ENCODE measurements around the gene SMARCB1.
A peak's percentile ranks its signal among the peaks of the same experiment; 100 is the strongest.

The SMARCB1 gene

GRCh38 chr22:23815541-23816155, 28.9 kb downstream of the SMARCB1 start:
- H3K27me3 ChIP-seq (replicated peaks in 2 of 5; ENCODE audit: control insufficient read depth in 4 of 5, insufficient read depth in 5 of 5, low read length in 4 of 5): no peaks in the 10 kb centered on the region
- H3K4me1 ChIP-seq (ENCODE audit: control extremely low read depth in 1 of 4, control insufficient read depth in 4 of 4, insufficient read depth in 4 of 4, low read length in 3 of 4): peaks cover 0 to 3% (median 0%) of the 10 kb centered on the region in 4 experiments
- H3K4me3 ChIP-seq (ENCODE audit: control insufficient read depth in 1 of 7, extremely low read depth in 1 of 7, insufficient read depth in 4 of 7, low read depth in 2 of 7, low read length in 6 of 7): no peak overlapping the region
- no peak overlapping the region for H3K27ac ChIP-seq (ENCODE audit: insufficient read depth in 1 of 2, low read depth in 1 of 2, low read length in 2 of 2, poor library complexity in 1 of 2, severe bottlenecking in 2 of 2)
- peaks cover 4 to 72% (median 37%) of the 10 kb centered on the region in 4 experiments for H3K36me3 ChIP-seq (ENCODE audit: control insufficient read depth in 4 of 4, insufficient read depth in 4 of 4, low read length in 3 of 4)
- ChIA-PET CTCF (no interaction called here), POLR2A (no interaction called here)
- no peaks in the 10 kb centered on the region for H3K9me3 ChIP-seq (ENCODE audit: control extremely low read depth in 1 of 5, control insufficient read depth in 4 of 5, insufficient read depth in 2 of 5, low read depth in 1 of 5, low read length in 4 of 5)
- no peak for DNase-seq
- 97% methylated on average over 6 of the region's 10 CpGs for WGBS (ENCODE audit: insufficient coverage)

DNA sequence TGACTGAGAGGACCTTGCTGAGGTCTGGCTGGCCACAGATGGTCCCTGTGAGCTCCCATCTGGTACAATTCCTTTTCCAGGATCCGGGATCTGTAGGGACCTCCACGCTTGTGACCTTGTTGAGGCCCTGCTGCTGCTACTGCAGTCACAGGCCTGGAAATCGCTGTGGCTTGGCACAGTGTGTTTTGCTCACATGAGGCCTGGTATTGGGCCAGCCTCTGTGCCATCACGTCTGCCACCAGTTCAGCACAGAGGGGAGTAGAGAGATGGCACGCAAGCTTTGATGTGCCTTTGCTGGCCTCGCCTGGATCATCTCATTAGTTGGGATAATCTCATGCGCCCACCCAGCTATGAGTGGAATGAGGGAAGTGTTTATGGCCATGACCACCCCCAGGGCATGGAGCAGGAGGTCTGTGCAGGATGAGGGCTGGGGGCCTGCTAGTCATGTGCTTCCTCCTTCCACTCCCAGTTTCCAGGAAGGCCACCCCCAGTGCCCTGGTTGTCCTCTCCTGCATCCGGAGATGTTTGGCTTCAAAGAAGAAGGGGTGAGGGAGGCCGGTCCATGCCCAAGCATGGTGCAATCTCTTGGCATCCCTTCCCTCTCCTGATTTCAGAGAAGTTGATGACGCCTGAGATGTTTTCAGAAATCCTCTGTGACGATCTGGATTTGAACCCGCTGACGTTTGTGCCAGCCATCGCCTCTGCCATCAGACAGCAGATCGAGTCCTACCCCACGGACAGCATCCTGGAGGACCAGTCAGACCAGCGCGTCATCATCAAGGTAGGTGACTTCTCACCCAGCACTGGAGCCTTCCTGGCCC, 29.6 kb downstream of the SMARCB1 start:
- Histone ChIP-seq H3K4me3 (ENCODE audit: control insufficient read depth in 1 of 7, extremely low read depth in 1 of 7, insufficient read depth in 4 of 7, low read depth in 2 of 7, low read length in 6 of 7) (no peak overlapping the region), H3K27ac (ENCODE audit: insufficient read depth in 1 of 2, low read depth in 1 of 2, low read length in 2 of 2, poor library complexity in 1 of 2, severe bottlenecking in 2 of 2) (no peak overlapping the region), H3K9me3 (ENCODE audit: control extremely low read depth in 1 of 5, control insufficient read depth in 4 of 5, insufficient read depth in 2 of 5, low read depth in 1 of 5, low read length in 4 of 5) (no peaks in the 10 kb centered on the region), H3K27me3 (replicated peaks in 2 of 5; ENCODE audit: control insufficient read depth in 4 of 5, insufficient read depth in 5 of 5, low read length in 4 of 5) (no peaks in the 10 kb centered on the region), H3K36me3 (ENCODE audit: control insufficient read depth in 4 of 4, insufficient read depth in 4 of 4, low read length in 3 of 4) (peaks cover 4 to 74% (median 42%) of the 10 kb centered on the region in 4 experiments), H3K4me1 (ENCODE audit: control extremely low read depth in 1 of 4, control insufficient read depth in 4 of 4, insufficient read depth in 4 of 4, low read length in 3 of 4) (peaks cover 0 to 10% (median 0%) of the 10 kb centered on the region in 4 experiments)
- CTCF ChIA-PET: no interaction called here
- DNase-seq: no peak
- 92% methylated on average over 14 of the region's 18 CpGs for WGBS (ENCODE audit: insufficient coverage)
- POLR2A ChIA-PET: no interaction called here

- WGBS (ENCODE audit: insufficient coverage): 98% methylated on average over 6 of the region's 6 CpGs
- ChIA-PET POLR2A (no interaction called here), CTCF (interaction anchor here (1.6 kb wide), 1 partner anchor 19 kb away, joined by 5 read pairs; no protein-coding TSS in a partner anchor)
- peaks cover 0 to 10% (median 0%) of the 10 kb centered on the region in 4 experiments for H3K4me1 ChIP-seq (ENCODE audit: control extremely low read depth in 1 of 4, control insufficient read depth in 4 of 4, insufficient read depth in 4 of 4, low read length in 3 of 4)
- no peaks in the 10 kb centered on the region for H3K9me3 ChIP-seq (ENCODE audit: control extremely low read depth in 1 of 5, control insufficient read depth in 4 of 5, insufficient read depth in 2 of 5, low read depth in 1 of 5, low read length in 4 of 5)
- H3K36me3 ChIP-seq (ENCODE audit: control insufficient read depth in 4 of 4, insufficient read depth in 4 of 4, low read length in 3 of 4): peaks cover 4 to 77% (median 45%) of the 10 kb centered on the region in 4 experiments
- DNase-seq: no peak
- H3K27me3 ChIP-seq (replicated peaks in 2 of 5; ENCODE audit: control insufficient read depth in 4 of 5, insufficient read depth in 5 of 5, low read length in 4 of 5): no peaks in the 10 kb centered on the region
- H3K27ac ChIP-seq (ENCODE audit: insufficient read depth in 1 of 2, low read depth in 1 of 2, low read length in 2 of 2, poor library complexity in 1 of 2, severe bottlenecking in 2 of 2): no peak overlapping the region
- no peak overlapping the region for H3K4me3 ChIP-seq (ENCODE audit: control insufficient read depth in 1 of 7, extremely low read depth in 1 of 7, insufficient read depth in 4 of 7, low read depth in 2 of 7, low read length in 6 of 7)
Measured at GRCh38 chr22:23817146-23817545, 30.4 kb downstream of the SMARCB1 start.

- H3K4me3 ChIP-seq (ENCODE audit: control insufficient read depth in 1 of 7, extremely low read depth in 1 of 7, insufficient read depth in 4 of 7, low read depth in 2 of 7, low read length in 6 of 7): no peak overlapping the region
- H3K36me3 ChIP-seq (ENCODE audit: control insufficient read depth in 4 of 4, insufficient read depth in 4 of 4, low read length in 3 of 4): peaks cover 2 to 86% (median 53%) of the 10 kb centered on the region in 4 experiments
- CTCF ChIA-PET: interaction anchor here (1.6 kb wide), 1 partner anchor 17 kb away, joined by 5 read pairs; no protein-coding TSS in a partner anchor
- 88% methylated on average over 1 of the region's 2 CpGs for WGBS (ENCODE audit: insufficient coverage)
- no peak overlapping the region for H3K27ac ChIP-seq (ENCODE audit: insufficient read depth in 1 of 2, low read depth in 1 of 2, low read length in 2 of 2, poor library complexity in 1 of 2, severe bottlenecking in 2 of 2)
- H3K4me1 ChIP-seq (ENCODE audit: control extremely low read depth in 1 of 4, control insufficient read depth in 4 of 4, insufficient read depth in 4 of 4, low read length in 3 of 4): peaks cover 0 to 10% (median 0%) of the 10 kb centered on the region in 4 experiments
- no peaks in the 10 kb centered on the region for H3K9me3 ChIP-seq (ENCODE audit: control extremely low read depth in 1 of 5, control insufficient read depth in 4 of 5, insufficient read depth in 2 of 5, low read depth in 1 of 5, low read length in 4 of 5)
- no peak for DNase-seq
- POLR2A ChIA-PET: no interaction called here
- no peaks in the 10 kb centered on the region for H3K27me3 ChIP-seq (replicated peaks in 2 of 5; ENCODE audit: control insufficient read depth in 4 of 5, insufficient read depth in 5 of 5, low read length in 4 of 5)
Measured at GRCh38 chr22:23818541-23818940, 31.8 kb downstream of the SMARCB1 start.

- H3K27me3 ChIP-seq (replicated peaks in 2 of 5; ENCODE audit: control insufficient read depth in 4 of 5, insufficient read depth in 5 of 5, low read length in 4 of 5): no peaks in the 10 kb centered on the region
- H3K9me3 ChIP-seq (ENCODE audit: control extremely low read depth in 1 of 5, control insufficient read depth in 4 of 5, insufficient read depth in 2 of 5, low read depth in 1 of 5, low read length in 4 of 5): no peaks in the 10 kb centered on the region
- H3K4me3 ChIP-seq (ENCODE audit: control insufficient read depth in 1 of 7, extremely low read depth in 1 of 7, insufficient read depth in 4 of 7, low read depth in 2 of 7, low read length in 6 of 7): no peak overlapping the region
- ChIA-PET CTCF (interaction anchor here (0.9 to 1.1 kb wide), 2 partner anchors 19 to 31 kb away, joined by 3 read pairs; no protein-coding TSS in a partner anchor), POLR2A (interaction anchor here (0.6 kb wide), 1 partner anchor 14 kb away, joined by 4 read pairs; no protein-coding TSS in a partner anchor)
- 69% methylated on average over 4 of the region's 4 CpGs for WGBS (ENCODE audit: insufficient coverage)
- H3K4me1 ChIP-seq (ENCODE audit: control extremely low read depth in 1 of 4, control insufficient read depth in 4 of 4, insufficient read depth in 4 of 4, low read length in 3 of 4): peaks cover 0 to 10% (median 0%) of the 10 kb centered on the region in 4 experiments
- peaks cover 10 to 96% (median 66%) of the 10 kb centered on the region in 4 experiments for H3K36me3 ChIP-seq (ENCODE audit: control insufficient read depth in 4 of 4, insufficient read depth in 4 of 4, low read length in 3 of 4)
- peak overlapping the region in 1 of 2 experiments; percentile 25 for H3K27ac ChIP-seq (ENCODE audit: insufficient read depth in 1 of 2, low read depth in 1 of 2, low read length in 2 of 2, poor library complexity in 1 of 2, severe bottlenecking in 2 of 2)
- DNase-seq: no peak
Measured at GRCh38 chr22:23820748-23821211, 34.0 kb downstream of the SMARCB1 start.

DNA sequence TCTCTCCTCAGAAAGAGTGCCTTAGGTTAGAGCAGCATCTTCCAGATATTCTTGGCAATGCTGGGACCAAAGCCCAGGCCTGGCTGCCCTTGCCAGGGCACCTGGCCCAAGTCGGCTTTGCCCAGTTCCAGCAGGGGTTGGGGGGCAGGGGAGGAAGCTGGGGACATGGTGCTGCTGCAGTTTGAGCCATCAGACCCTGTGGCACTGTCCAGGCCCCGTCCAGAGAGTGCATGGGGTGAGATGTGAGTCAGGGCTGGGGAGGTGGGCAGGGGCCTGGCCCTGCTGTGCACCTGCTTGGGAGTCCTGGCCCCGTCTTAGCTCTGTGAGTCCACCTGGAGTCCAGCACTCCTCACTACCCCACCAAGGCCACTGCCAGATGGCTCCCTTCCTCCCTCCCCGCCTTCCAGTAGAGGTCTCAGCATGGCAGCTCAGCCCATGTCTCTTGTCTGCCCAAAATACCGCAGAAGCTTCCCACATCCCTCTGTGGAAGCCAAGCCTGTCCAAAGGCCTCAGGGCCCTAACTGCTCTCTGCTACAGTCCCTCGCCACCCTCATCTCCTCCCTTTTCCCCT, 35.4 kb downstream of the SMARCB1 start:
- no peak for DNase-seq
- WGBS (ENCODE audit: insufficient coverage): 97% methylated on average over 4 of the region's 6 CpGs
- POLR2A ChIA-PET: no interaction called here
- no peak overlapping the region for H3K4me3 ChIP-seq (ENCODE audit: control insufficient read depth in 1 of 7, extremely low read depth in 1 of 7, insufficient read depth in 4 of 7, low read depth in 2 of 7, low read length in 6 of 7)
- H3K9me3 ChIP-seq (ENCODE audit: control extremely low read depth in 1 of 5, control insufficient read depth in 4 of 5, insufficient read depth in 2 of 5, low read depth in 1 of 5, low read length in 4 of 5): no peaks in the 10 kb centered on the region
- H3K4me1 ChIP-seq (ENCODE audit: control extremely low read depth in 1 of 4, control insufficient read depth in 4 of 4, insufficient read depth in 4 of 4, low read length in 3 of 4): peaks cover 0 to 10% (median 0%) of the 10 kb centered on the region in 4 experiments
- H3K36me3 ChIP-seq (ENCODE audit: control insufficient read depth in 4 of 4, insufficient read depth in 4 of 4, low read length in 3 of 4): peaks cover 8 to 95% (median 64%) of the 10 kb centered on the region in 4 experiments
- H3K27me3 ChIP-seq (replicated peaks in 2 of 5; ENCODE audit: control insufficient read depth in 4 of 5, insufficient read depth in 5 of 5, low read length in 4 of 5): no peaks in the 10 kb centered on the region
- CTCF ChIA-PET: interaction anchor here (1.1 to 1.4 kb wide), 2 partner anchors 10 to 20 kb away, joined by 3 read pairs; no protein-coding TSS in a partner anchor
- H3K27ac ChIP-seq (ENCODE audit: insufficient read depth in 1 of 2, low read depth in 1 of 2, low read length in 2 of 2, poor library complexity in 1 of 2, severe bottlenecking in 2 of 2): no peak overlapping the region

All from common myeloid progenitor, CD34-positive (primary cell).